Mesenchymal stem cell (in vitro differentiated cells and primary cell): Measurements from ENCODE around the gene ADCK2.
"Not testable (repeated sequence)": the region's sequence is repeated elsewhere in the genome, so short reads cannot be mapped to it uniquely, and the experiment has no call there.

Source experiments
- DNase-seq: peaks from one replicate; pipeline ENCODE4 v3.0.0-alpha.2; 2013
- H2AFZ ChIP-seq: one replicate; pipeline ENCODE4 v1.6.1; 2013; ENCODE audit warnings: low read depth, mild to moderate bottlenecking, control low read depth, inconsistent platforms, low read length, moderate library complexity
- H2AK5ac ChIP-seq: 2 replicates; pipeline ENCODE4 v1.6.1; 2013; ENCODE audit warnings: low read length, moderate library complexity, mild to moderate bottlenecking, inconsistent platforms; ENCODE audit not compliant: severe bottlenecking
- H2BK120ac ChIP-seq: one replicate; pipeline ENCODE4 v1.6.1; 2013; ENCODE audit warnings: low read depth, mild to moderate bottlenecking, inconsistent platforms, low read length, moderate library complexity
- H2BK12ac ChIP-seq, 2 experiments: one replicate each; pipeline ENCODE4 v1.6.1; 2013; ENCODE audit warnings: inconsistent platforms in 2 of 2, low read length in 2 of 2, mild to moderate bottlenecking in 2 of 2, moderate library complexity in 2 of 2, control low read depth in 1 of 2
- H2BK15ac ChIP-seq: one replicate; pipeline ENCODE4 v1.6.1; 2013; ENCODE audit warnings: mild to moderate bottlenecking, low read depth, inconsistent platforms; ENCODE audit not compliant: poor library complexity, severe bottlenecking
- H2BK5ac ChIP-seq: 2 replicates; pipeline ENCODE4 v1.6.1; 2013; ENCODE audit warnings: low read depth, mild to moderate bottlenecking, low read length, control low read depth, inconsistent platforms; ENCODE audit not compliant: poor library complexity, severe bottlenecking
- H3K14ac ChIP-seq, 2 experiments: one replicate each; pipeline ENCODE4 v1.6.1; 2013; ENCODE audit warnings: inconsistent platforms in 2 of 2, low read length in 2 of 2, control low read depth in 1 of 2, mild to moderate bottlenecking in 1 of 2, moderate library complexity in 1 of 2
- H3K18ac ChIP-seq, 2 experiments: one replicate each; pipeline ENCODE4 v1.6.1; 2013; ENCODE audit warnings: inconsistent platforms in 2 of 2, low read length in 2 of 2, control low read depth in 1 of 2, low read depth in 1 of 2, mild to moderate bottlenecking in 1 of 2
- H3K23ac ChIP-seq, 2 experiments: one replicate each; pipeline ENCODE4 v1.6.1; 2013; ENCODE audit warnings: inconsistent platforms in 2 of 2, low read length in 2 of 2, mild to moderate bottlenecking in 2 of 2, moderate library complexity in 2 of 2, control low read depth in 1 of 2
- H3K27ac ChIP-seq: 2 replicates; pipeline ENCODE4 v1.5.1; 2013; ENCODE audit warnings: mild to moderate bottlenecking, moderate library complexity, low read length, control low read depth, inconsistent platforms; ENCODE audit not compliant: poor library complexity, severe bottlenecking
- H3K27me3 ChIP-seq, 2 experiments: 2 replicates each; pipeline versions ENCODE4 v1.6.1 to v1.7.0; 2013; ENCODE audit warnings: low read length in 2 of 2, mild to moderate bottlenecking in 2 of 2, moderate library complexity in 2 of 2, control low read depth in 1 of 2, inconsistent platforms in 1 of 2; ENCODE audit not compliant: control insufficient read depth in 1 of 2, insufficient read depth in 1 of 2
- H3K36me3 ChIP-seq, 2 experiments: 2 replicates each; pipeline versions ENCODE4 v1.6.1 to v1.7.0; 2013; ENCODE audit warnings: low read length in 2 of 2, control low read depth in 1 of 2, inconsistent platforms in 1 of 2, low read depth in 1 of 2, mild to moderate bottlenecking in 1 of 2; ENCODE audit not compliant: insufficient read depth in 2 of 2, control insufficient read depth in 1 of 2
- H3K4ac ChIP-seq, 2 experiments: one replicate each; pipeline ENCODE4 v1.6.1; 2013; ENCODE audit warnings: inconsistent platforms in 2 of 2, low read length in 2 of 2, mild to moderate bottlenecking in 2 of 2, moderate library complexity in 2 of 2, control low read depth in 1 of 2, low read depth in 1 of 2
- H3K4me1 ChIP-seq: 2 replicates; pipeline ENCODE4 v1.6.1; 2013; ENCODE audit warnings: low read depth, low read length, control low read depth; ENCODE audit not compliant: control insufficient read depth, insufficient read depth
- H3K4me2 ChIP-seq: 2 replicates; pipeline ENCODE4 v1.6.1; 2013; ENCODE audit warnings: low read length, mild to moderate bottlenecking, inconsistent platforms; ENCODE audit not compliant: poor library complexity, severe bottlenecking
- H3K4me3 ChIP-seq, 2 experiments: 2 replicates each; pipeline versions ENCODE4 v1.5.1 to v1.7.0; 2013; ENCODE audit warnings: low read length in 2 of 2, mild to moderate bottlenecking in 2 of 2, control low read depth in 1 of 2, low read depth in 1 of 2; ENCODE audit not compliant: insufficient read depth in 1 of 2
- H3K79me1 ChIP-seq: replicated peaks from 2 replicates; pipeline ENCODE4 v1.6.1; 2013; ENCODE audit warnings: mild to moderate bottlenecking, control low read depth, low read length, inconsistent platforms; ENCODE audit not compliant: poor library complexity, severe bottlenecking
- H3K9ac ChIP-seq: 2 replicates; pipeline ENCODE4 v1.7.0; 2013; ENCODE audit warnings: mild to moderate bottlenecking, low read length, moderate library complexity
- H3K9me3 ChIP-seq: 2 replicates; pipeline ENCODE4 v1.7.0; 2013; ENCODE audit warnings: mild to moderate bottlenecking, low read length; ENCODE audit not compliant: control insufficient read depth
- H4K8ac ChIP-seq: one replicate; pipeline ENCODE4 v1.6.1; 2013; ENCODE audit warnings: inconsistent platforms, mild to moderate bottlenecking, low read length, moderate library complexity
- H4K91ac ChIP-seq: one replicate; pipeline ENCODE4 v1.6.1; 2013; ENCODE audit warnings: mild to moderate bottlenecking, low read length, inconsistent platforms
- whole genome bisulfite sequencing: methylation state at CpG from one replicate; pipeline ENCODE4 v1.1.7; 2013; ENCODE audit warnings: mixed read lengths; 5-methylcytosine and 5-hydroxymethylcytosine counted together

The ADCK2 gene

DNA sequence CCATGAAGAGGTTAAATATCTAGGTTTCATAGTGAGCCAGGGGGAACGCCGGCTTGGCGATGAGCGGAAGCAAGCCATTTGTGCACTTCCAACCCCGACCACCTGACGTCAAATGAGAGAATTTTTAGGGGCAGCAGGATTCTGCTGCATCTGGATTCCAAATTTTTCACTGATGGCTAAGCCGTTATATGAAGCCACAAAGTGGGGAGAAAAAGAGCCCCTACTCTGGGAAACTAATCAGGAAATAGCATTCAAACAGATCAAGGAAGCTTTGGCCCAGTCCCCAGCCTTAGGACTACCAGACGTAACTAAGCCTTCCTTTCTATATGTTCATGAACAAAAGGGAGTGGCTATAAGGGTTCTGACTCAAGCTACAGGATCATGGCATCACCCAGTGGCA, 12.9 kb upstream of the ADCK2 start:
- no peak for DNase-seq
- 90% methylated on average over 8 of the region's 8 CpGs for WGBS
- no peaks in the 10 kb centered on the region for H3K9me3 ChIP-seq
- no peak overlapping the region for H3K4me2 ChIP-seq
- no peak overlapping the region for H3K9ac ChIP-seq
- H3K27ac ChIP-seq = no peak overlapping the region
- no peak overlapping the region for H2BK12ac ChIP-seq
- no peak overlapping the region for H2BK5ac ChIP-seq
- no peak overlapping the region for H2AFZ ChIP-seq
- H3K36me3 ChIP-seq = no peaks in the 10 kb centered on the region
- H4K8ac ChIP-seq = no peak overlapping the region
- no peak overlapping the region for H2BK120ac ChIP-seq
- H4K91ac ChIP-seq = no peak overlapping the region
- peaks cover 0 to 6% of the 10 kb centered on the region in 2 experiments for H3K27me3 ChIP-seq
- no peak overlapping the region for H3K23ac ChIP-seq
- no peaks in the 10 kb centered on the region for H3K79me1 ChIP-seq
- H3K4me3 ChIP-seq = no peak overlapping the region
- H3K14ac ChIP-seq = no peak overlapping the region
- H3K18ac ChIP-seq = no peak overlapping the region
- H3K4ac ChIP-seq = no peak overlapping the region
- peaks cover 2% of the 10 kb centered on the region for H3K4me1 ChIP-seq
- no peak overlapping the region for H2BK15ac ChIP-seq
- H2AK5ac ChIP-seq = no peak overlapping the region

DNA sequence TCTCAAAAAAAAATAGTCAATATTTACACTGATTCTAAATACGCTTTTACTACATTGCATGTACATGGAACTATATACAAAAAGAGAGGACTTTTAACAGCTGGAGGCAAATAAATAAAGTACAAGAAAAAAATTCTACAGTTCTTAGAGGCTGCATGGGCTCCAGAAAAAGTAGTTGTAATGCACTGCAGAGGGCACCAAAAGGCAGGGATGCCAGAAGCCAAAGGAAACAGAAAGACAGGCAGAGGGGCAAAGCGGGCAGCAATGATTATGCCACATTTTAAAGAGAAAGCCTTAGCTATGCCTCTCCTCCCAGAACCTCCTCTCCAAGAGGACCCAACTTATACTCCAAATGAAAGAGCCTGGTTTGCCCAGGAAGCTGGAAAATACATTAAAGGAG, 11.6 kb upstream of the ADCK2 start:
- no peak overlapping the region for H3K23ac ChIP-seq
- H2BK5ac ChIP-seq = no peak overlapping the region
- no peak overlapping the region for H4K8ac ChIP-seq
- H2BK15ac ChIP-seq = no peak overlapping the region
- H3K9ac ChIP-seq = no peak overlapping the region
- H2BK12ac ChIP-seq = no peak overlapping the region
- H3K4me3 ChIP-seq = no peak overlapping the region
- H3K4ac ChIP-seq = no peak overlapping the region
- H3K27me3 ChIP-seq = peaks cover 0 to 6% of the 10 kb centered on the region in 2 experiments
- H3K9me3 ChIP-seq = no peaks in the 10 kb centered on the region
- DNase-seq = no peak
- H2AK5ac ChIP-seq = no peak overlapping the region
- no peaks in the 10 kb centered on the region for H3K36me3 ChIP-seq
- WGBS = no CpG with 5 or more reads among the region's 2 CpGs
- H3K4me1 ChIP-seq = peaks cover 2% of the 10 kb centered on the region
- no peak overlapping the region for H2BK120ac ChIP-seq
- no peak overlapping the region for H4K91ac ChIP-seq
- no peak overlapping the region for H2AFZ ChIP-seq
- H3K18ac ChIP-seq = no peak overlapping the region
- H3K79me1 ChIP-seq = no peaks in the 10 kb centered on the region
- H3K27ac ChIP-seq = no peak overlapping the region
- H3K14ac ChIP-seq = no peak overlapping the region
- no peak overlapping the region for H3K4me2 ChIP-seq

DNA sequence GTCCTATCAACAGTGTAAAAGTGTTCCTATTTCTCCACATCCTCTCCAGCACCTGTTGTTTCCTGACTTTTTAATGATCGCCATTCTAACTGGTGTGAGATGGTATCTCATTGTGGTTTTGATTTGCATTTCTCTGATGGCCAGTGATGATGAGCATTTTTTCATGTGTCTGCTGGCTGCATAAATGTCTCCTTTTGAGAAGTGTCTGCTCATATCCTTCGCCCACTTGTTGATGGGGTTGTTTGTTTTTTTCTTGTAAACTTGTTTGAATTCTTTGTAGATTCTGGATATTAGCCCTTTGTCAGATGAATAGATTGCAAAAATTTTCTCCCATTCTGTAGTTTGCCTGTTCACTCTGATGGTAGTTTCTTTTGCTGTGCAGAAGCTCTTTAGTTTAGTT, 9.8 kb upstream of the ADCK2 start:
- WGBS = 90% methylated on average over 1 of the region's 2 CpGs
- not testable (repeated sequence) for H3K14ac ChIP-seq, H4K8ac ChIP-seq, H3K4me2 ChIP-seq, H2BK5ac ChIP-seq, DNase-seq, H2AFZ ChIP-seq, H2AK5ac ChIP-seq, H3K79me1 ChIP-seq, H3K4ac ChIP-seq, H4K91ac ChIP-seq, H2BK120ac ChIP-seq, H3K4me1 ChIP-seq, H2BK12ac ChIP-seq, H3K9ac ChIP-seq, H3K4me3 ChIP-seq, H2BK15ac ChIP-seq, H3K27ac ChIP-seq, H3K36me3 ChIP-seq, H3K9me3 ChIP-seq, H3K23ac ChIP-seq, H3K18ac ChIP-seq, H3K27me3 ChIP-seq

DNA sequence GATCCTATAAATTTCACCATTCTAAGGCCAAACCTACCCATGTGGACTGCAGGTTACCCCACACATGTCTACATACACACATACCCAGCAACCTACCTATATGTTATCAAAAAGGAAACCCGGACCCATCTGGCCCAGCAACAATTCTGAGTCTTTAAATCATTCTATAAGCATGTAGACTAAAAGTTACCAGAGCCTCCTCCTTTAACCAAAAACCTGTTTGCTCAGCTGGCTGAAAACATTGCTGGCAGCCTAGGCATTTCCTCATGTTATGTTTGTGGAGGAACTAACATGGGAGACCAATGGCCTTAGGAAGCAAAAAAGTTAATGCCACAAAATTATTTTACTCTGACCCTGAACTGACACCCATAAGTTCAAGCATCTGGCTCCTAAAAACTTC, 5.3 kb upstream of the ADCK2 start:
- no peak overlapping the region for H3K27ac ChIP-seq
- no peak overlapping the region for H3K4me3 ChIP-seq
- no peak overlapping the region for H2BK15ac ChIP-seq
- no peak overlapping the region for H4K91ac ChIP-seq
- no peaks in the 10 kb centered on the region for H3K79me1 ChIP-seq
- no peak overlapping the region for H3K23ac ChIP-seq
- H3K18ac ChIP-seq = no peak overlapping the region
- H3K4ac ChIP-seq = no peak overlapping the region
- no peaks in the 10 kb centered on the region for H3K4me1 ChIP-seq
- no peaks in the 10 kb centered on the region for H3K9me3 ChIP-seq
- 90% methylated on average over 1 of the region's 1 CpG for WGBS
- no peak overlapping the region for H2AFZ ChIP-seq
- no peak overlapping the region for H4K8ac ChIP-seq
- H3K27me3 ChIP-seq = no peaks in the 10 kb centered on the region
- H3K36me3 ChIP-seq = no peaks in the 10 kb centered on the region
- no peak overlapping the region for H3K9ac ChIP-seq
- no peak overlapping the region for H3K4me2 ChIP-seq
- no peak overlapping the region for H2BK120ac ChIP-seq
- H2AK5ac ChIP-seq = no peak overlapping the region
- H3K14ac ChIP-seq = no peak overlapping the region
- H2BK5ac ChIP-seq = no peak overlapping the region
- no peak overlapping the region for H2BK12ac ChIP-seq
- DNase-seq = no peak
